Caco-2 (cell line): ENCODE results near the gene MFAP3L. TPM values are rescaled to one million over a fixed set of nuclear protein-coding genes. Genes with fewer than 3 reads are reported as not detected.
"Not testable (repeated sequence)": the region's sequence is repeated elsewhere in the genome, so short reads cannot be mapped to it uniquely, and the experiment has no call there.

Experiments used
- BruUV-seq: library from RNA; stranded (reverse); fragments of 400-500 nt; replicated peaks from 2 replicates; lab custom pipeline; 2021; lab: Mats Ljungman, UMichigan
- CTCF ChIA-PET: fragments of 300-600 bp; sonication (Branson Sonifier 250); formaldehyde crosslinking; loops from one replicate; lab custom pipeline; 2022; ENCODE audit warnings: antibody characterized with exemption; lab: Charles Lee
- POLR2A ChIA-PET: fragments of 300-600 bp; sonication (Branson Sonifier 250); formaldehyde crosslinking; loops from one replicate; lab custom pipeline; 2022; ENCODE audit warnings: antibody characterized with exemption; lab: Charles Lee
- DNase-seq, 2 experiments: peaks; one replicate each; pipeline versions ENCODE4 v3.0.0 to v3.0.0-alpha.2; 2020 to 2022
- H3K27me3 ChIP-seq: replicated peaks from 2 replicates; pipeline ENCODE4 v1.6.0; 2011; ENCODE audit warnings: low read length; ENCODE audit not compliant: control insufficient read depth, insufficient read depth
- H3K36me3 ChIP-seq: 2 replicates; pipeline ENCODE4 v1.5.1; 2011; ENCODE audit warnings: low read length; ENCODE audit not compliant: control insufficient read depth, insufficient read depth
- H3K4me1 ChIP-seq: fragments of 250-450 bp; sonication (Bioruptor Pico); 2 replicates; pipeline ENCODE4 v1.5.1; 2020; ENCODE audit warnings: mild to moderate bottlenecking
- H3K4me3 ChIP-seq: 2 replicates; pipeline ENCODE4 v1.5.1; 2011; ENCODE audit warnings: low read depth, mild to moderate bottlenecking, control low read depth, low read length
- H3K9me3 ChIP-seq: fragments of 250-450 bp; sonication (Bioruptor Pico); 2 replicates; pipeline ENCODE4 v1.5.1; 2020; ENCODE audit warnings: mild to moderate bottlenecking, moderate library complexity
- H3K27ac Mint-ChIP-seq: one replicate; pipeline ENCODE4 v1.8.0; 2022; ENCODE audit warnings: mixed read lengths; ENCODE audit not compliant: unreplicated experiment
- H3K27me3 Mint-ChIP-seq: one replicate; pipeline ENCODE4 v1.8.0; 2022; ENCODE audit warnings: mixed read lengths; ENCODE audit not compliant: insufficient read depth, unreplicated experiment
- H3K36me3 Mint-ChIP-seq: one replicate; pipeline ENCODE4 v1.8.0; 2022; ENCODE audit warnings: mild to moderate bottlenecking, mixed read lengths; ENCODE audit not compliant: insufficient read depth, unreplicated experiment
- H3K4me1 Mint-ChIP-seq: one replicate; pipeline ENCODE4 v1.8.0; 2022; ENCODE audit warnings: low read depth, mixed read lengths; ENCODE audit not compliant: unreplicated experiment
- H3K4me3 Mint-ChIP-seq: one replicate; pipeline ENCODE4 v1.8.0; 2022; ENCODE audit warnings: mild to moderate bottlenecking, moderate library complexity, mixed read lengths; ENCODE audit not compliant: unreplicated experiment
- H3K9me3 Mint-ChIP-seq: one replicate; pipeline ENCODE4 v1.8.0; 2022; ENCODE audit warnings: mixed read lengths; ENCODE audit not compliant: unreplicated experiment
- CTCF ChIP-seq, 2 experiments: fragments of 200-600 bp in 1 of 2; IDR thresholded peaks; 1 replicate in 1 of 2; 2 replicates in 1 of 2; pipeline versions ENCODE4 v1.5.1 to v1.8.0; 2011 to 2022; ENCODE audit warnings: antibody characterized with exemption in 1 of 2, control low read depth in 1 of 2, inconsistent platforms in 1 of 2, low read depth in 1 of 2, low read length in 1 of 2, mild to moderate bottlenecking in 1 of 2, moderate library complexity in 1 of 2; ENCODE audit not compliant: insufficient read depth in 1 of 2, severe bottlenecking in 1 of 2, unreplicated experiment in 1 of 2
- intact Hi-C: fragments of 100-400 bp; cut with micrococcal nuclease; formaldehyde crosslinking; loops from one replicate; pipeline ENCODE4 v1.10.0; 2022; ENCODE audit not compliant: unreplicated experiment
- total RNA-seq: library from RNA; stranded (reverse); gene quantifications from 2 replicates; pipeline ENCODE4 v1.2.3, GENCODE V29; 2022

Gene MFAP3L
- total RNA-seq, 1 experiment from 2014 or later, result 2.5 TPM

- Mint-ChIP-seq H3K4me1 (no peaks in the 10 kb centered on the region), H3K9me3 (no peaks in the 10 kb centered on the region), H3K36me3 (no peaks in the 10 kb centered on the region), H3K27me3 (peaks cover 7% of the 10 kb centered on the region), H3K4me3 (no peak overlapping the region), H3K27ac (no peak overlapping the region)
- intact Hi-C loops, result no loop called here
- no peaks in the 10 kb centered on the region for H3K4me1 ChIP-seq
- no peaks in the 10 kb centered on the region for H3K27me3 ChIP-seq
- BruUV-seq, result no TSS peak
- no peak for DNase-seq
- TF ChIP-seq CTCF (IDR thresholded peaks at IDR 0.05; ENCODE audit: insufficient read depth in 1 of 2, low read depth in 1 of 2, low read length in 1 of 2, severe bottlenecking in 1 of 2, unreplicated experiment in 1 of 2), result no peak
- POLR2A ChIA-PET, result no interaction called here
- CTCF ChIA-PET, result no interaction called here
- no peaks in the 10 kb centered on the region for H3K9me3 ChIP-seq
- H3K36me3 ChIP-seq, result no peaks in the 10 kb centered on the region
- no peak overlapping the region for H3K4me3 ChIP-seq
Observed at GRCh38 chr4:169952236-169953002, 73.8 kb downstream of the MFAP3L start.

- H3K27me3 ChIP-seq, result no peaks in the 10 kb centered on the region
Observed at GRCh38 chr4:169948271-169948670, 77.9 kb downstream of the MFAP3L start.

GRCh38 chr4:169945636-169946035 lies 80.6 kb downstream of the MFAP3L start:
- no peaks in the 10 kb centered on the region for H3K36me3 Mint-ChIP-seq
- POLR2A ChIA-PET, result no interaction called here
- intact Hi-C loops, result no loop called here
- H3K9me3 Mint-ChIP-seq, result peaks cover 10% of the 10 kb centered on the region
- CTCF ChIA-PET, result no interaction called here
- H3K4me1 ChIP-seq, result peaks cover 20% of the 10 kb centered on the region
- no peaks in the 10 kb centered on the region for H3K27me3 ChIP-seq
- no peak for DNase-seq
- no peak overlapping the region for H3K27ac Mint-ChIP-seq
- no peak for TF ChIP-seq CTCF (IDR thresholded peaks at IDR 0.05; ENCODE audit: insufficient read depth in 1 of 2, low read depth in 1 of 2, low read length in 1 of 2, severe bottlenecking in 1 of 2, unreplicated experiment in 1 of 2)
- peaks cover 18% of the 10 kb centered on the region for H3K4me1 Mint-ChIP-seq
- H3K36me3 ChIP-seq, result no peaks in the 10 kb centered on the region
- H3K27me3 Mint-ChIP-seq, result peaks cover 4% of the 10 kb centered on the region
- BruUV-seq, result no TSS peak
- no peak overlapping the region for H3K4me3 ChIP-seq
- no peak overlapping the region for H3K4me3 Mint-ChIP-seq
- H3K9me3 ChIP-seq, result no peaks in the 10 kb centered on the region

More at GRCh38 chr4:169948271-169948670, 77.9 kb downstream of the MFAP3L start:
- DNase-seq, result no peak
- TF ChIP-seq CTCF (IDR thresholded peaks at IDR 0.05; ENCODE audit: insufficient read depth in 1 of 2, low read depth in 1 of 2, low read length in 1 of 2, severe bottlenecking in 1 of 2, unreplicated experiment in 1 of 2), result no peak
- Mint-ChIP-seq H3K36me3 (no peaks in the 10 kb centered on the region), H3K4me1 (no peaks in the 10 kb centered on the region), H3K4me3 (no peak overlapping the region), H3K27me3 (peaks cover 7% of the 10 kb centered on the region), H3K27ac (no peak overlapping the region), H3K9me3 (no peaks in the 10 kb centered on the region)
- ChIA-PET POLR2A (no interaction called here), CTCF (no interaction called here)
- Histone ChIP-seq H3K4me3 (no peak overlapping the region), H3K9me3 (no peaks in the 10 kb centered on the region), H3K36me3 (no peaks in the 10 kb centered on the region), H3K4me1 (peaks cover 8% of the 10 kb centered on the region)
- intact Hi-C loops, result no loop called here
- BruUV-seq, result no TSS peak

GRCh38 chr4:169943601-169944000 lies 82.6 kb downstream of the MFAP3L start:
- intact Hi-C loops, result loop anchor here (5.0 kb wide), 1 partner anchor 34 kb away; no protein-coding TSS in a partner anchor
- H3K36me3 Mint-ChIP-seq, DNase-seq, H3K36me3 ChIP-seq, POLR2A ChIA-PET, CTCF ChIA-PET, BruUV-seq, H3K4me3 Mint-ChIP-seq, H3K9me3 Mint-ChIP-seq, H3K9me3 ChIP-seq, H3K27me3 ChIP-seq, H3K27me3 Mint-ChIP-seq, H3K27ac Mint-ChIP-seq, H3K4me3 ChIP-seq: not testable (repeated sequence)
- peaks cover 20% of the 10 kb centered on the region for H3K4me1 ChIP-seq
- peaks cover 18% of the 10 kb centered on the region for H3K4me1 Mint-ChIP-seq
